ENCODE results near the gene NME9.

Gene NME9

DNA sequence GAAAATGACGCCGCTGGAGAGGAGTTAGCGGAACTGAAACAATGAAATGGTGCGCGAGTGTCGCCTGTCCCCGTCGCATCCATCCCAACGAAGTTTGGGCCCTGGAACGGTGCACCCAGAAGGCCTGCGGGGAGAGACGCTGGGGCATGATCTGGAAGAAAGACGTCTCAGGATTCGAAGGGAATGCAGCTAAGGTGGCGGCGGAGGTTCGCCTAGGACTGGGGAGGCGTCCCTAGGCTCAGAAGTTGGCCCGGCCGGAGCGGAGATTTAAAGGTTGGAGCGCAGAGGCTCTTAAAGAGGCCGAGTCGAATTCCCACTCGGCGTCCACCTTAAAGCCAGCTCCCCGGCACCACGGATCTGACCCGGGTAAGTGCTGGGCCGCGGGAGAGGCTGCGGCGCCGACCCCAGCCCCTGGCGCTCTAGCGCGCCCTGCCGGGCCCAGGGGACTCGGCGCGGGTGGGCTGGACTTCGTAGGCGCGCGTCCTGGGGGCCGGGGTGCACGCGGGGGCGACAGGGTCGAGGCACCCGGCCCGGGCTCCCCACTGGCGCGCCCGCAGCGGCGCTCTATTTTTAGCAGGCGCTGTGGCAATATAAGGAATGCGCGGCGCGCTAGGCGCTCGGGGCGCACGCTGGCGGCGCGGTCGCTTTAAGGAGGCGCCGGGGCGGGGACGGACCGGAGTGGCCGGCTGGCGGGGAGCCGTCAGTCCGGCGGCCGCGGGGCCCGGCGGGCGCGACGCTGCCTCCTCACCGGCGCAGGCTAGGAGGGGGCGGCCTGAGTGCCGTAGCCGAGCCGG, 18.5 kb upstream of the NME9 start, which contains the start of gene MRAS (continued):
- TF ChIP-seq, protein P1, sequence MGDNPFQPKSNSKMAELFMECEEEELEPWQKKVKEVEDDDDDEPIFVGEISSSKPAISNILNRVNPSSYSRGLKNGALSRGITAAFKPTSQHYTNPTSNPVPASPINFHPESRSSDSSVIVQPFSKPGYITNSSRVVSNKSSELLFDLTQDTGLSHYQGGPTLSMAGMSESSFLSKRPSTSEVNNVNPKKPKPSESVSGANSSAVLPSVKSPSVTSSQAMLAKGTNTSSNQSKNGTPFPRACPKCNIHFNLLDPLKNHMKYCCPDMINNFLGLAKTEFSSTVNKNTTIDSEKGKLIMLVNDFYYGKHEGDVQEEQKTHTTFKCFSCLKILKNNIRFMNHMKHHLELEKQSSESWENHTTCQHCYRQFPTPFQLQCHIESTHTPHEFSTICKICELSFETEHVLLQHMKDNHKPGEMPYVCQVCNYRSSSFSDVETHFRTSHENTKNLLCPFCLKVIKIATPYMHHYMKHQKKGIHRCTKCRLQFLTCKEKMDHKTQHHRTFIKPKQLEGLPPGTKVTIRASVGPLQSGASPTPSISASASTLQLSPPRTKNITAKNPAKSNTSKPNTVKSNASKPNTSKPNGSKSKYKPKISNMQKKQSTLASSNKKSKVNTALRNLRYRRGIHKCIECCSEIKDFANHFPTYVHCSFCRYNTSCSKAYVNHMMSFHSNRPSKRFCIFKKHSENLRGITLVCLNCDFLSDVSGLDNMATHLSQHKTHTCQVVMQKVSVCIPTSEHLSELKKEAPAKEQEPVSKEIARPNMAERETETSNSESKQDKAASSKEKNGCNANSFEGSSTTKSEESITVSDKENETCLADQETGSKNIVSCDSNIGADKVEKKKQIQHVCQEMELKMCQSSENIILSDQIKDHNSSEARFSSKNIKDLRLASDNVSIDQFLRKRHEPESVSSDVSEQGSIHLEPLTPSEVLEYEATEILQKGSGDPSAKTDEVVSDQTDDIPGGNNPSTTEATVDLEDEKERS (tag by site-specific recombination; IDR thresholded peaks at IDR 0.05) = no peak
- TF ChIP-seq ZNF354C (tag by site-specific recombination; IDR thresholded peaks at IDR 0.05; ENCODE audit: borderline replicate concordance, low read depth) = no peak

DNA sequence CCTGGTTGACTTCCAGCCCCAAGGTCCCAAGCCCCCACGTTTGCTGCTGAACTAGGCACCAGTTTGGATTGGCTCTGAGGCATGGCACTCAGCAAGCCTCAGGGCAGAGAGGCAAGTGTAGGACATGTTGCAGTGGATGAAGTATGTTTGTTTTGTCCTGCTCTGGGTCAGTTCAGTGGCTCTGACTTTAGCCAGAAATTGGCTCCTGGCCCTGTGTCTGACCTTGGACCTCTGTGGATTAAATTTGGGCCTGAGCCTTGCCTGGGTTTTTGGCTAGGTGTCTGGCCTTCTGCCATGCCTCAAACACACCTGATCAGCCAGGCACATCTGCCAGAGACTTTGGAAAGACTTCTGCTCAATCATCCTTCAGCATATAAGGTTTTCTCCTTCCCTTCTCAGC, 15.1 kb upstream of the NME9 start:
- TF ChIP-seq, protein P2, sequence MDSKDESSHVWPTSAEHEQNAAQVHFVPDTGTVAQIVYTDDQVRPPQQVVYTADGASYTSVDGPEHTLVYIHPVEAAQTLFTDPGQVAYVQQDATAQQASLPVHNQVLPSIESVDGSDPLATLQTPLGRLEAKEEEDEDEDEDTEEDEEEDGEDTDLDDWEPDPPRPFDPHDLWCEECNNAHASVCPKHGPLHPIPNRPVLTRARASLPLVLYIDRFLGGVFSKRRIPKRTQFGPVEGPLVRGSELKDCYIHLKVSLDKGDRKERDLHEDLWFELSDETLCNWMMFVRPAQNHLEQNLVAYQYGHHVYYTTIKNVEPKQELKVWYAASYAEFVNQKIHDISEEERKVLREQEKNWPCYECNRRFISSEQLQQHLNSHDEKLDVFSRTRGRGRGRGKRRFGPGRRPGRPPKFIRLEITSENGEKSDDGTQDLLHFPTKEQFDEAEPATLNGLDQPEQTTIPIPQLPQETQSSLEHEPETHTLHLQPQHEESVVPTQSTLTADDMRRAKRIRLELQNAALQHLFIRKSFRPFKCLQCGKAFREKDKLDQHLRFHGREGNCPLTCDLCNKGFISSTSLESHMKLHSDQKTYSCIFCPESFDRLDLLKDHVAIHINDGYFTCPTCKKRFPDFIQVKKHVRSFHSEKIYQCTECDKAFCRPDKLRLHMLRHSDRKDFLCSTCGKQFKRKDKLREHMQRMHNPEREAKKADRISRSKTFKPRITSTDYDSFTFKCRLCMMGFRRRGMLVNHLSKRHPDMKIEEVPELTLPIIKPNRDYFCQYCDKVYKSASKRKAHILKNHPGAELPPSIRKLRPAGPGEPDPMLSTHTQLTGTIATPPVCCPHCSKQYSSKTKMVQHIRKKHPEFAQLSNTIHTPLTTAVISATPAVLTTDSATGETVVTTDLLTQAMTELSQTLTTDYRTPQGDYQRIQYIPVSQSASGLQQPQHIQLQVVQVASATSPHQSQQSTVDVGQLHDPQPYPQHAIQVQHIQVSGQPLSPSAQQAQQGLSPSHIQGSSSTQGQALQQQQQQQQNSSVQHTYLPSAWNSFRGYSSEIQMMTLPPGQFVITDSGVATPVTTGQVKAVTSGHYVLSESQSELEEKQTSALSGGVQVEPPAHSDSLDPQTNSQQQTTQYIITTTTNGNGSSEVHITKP (tag by site-specific recombination; IDR thresholded peaks at IDR 0.05) = no peak
- no peak for TF ChIP-seq ZNF837 (tag by site-specific recombination; IDR thresholded peaks at IDR 0.05)
- TF ChIP-seq, protein P3, sequence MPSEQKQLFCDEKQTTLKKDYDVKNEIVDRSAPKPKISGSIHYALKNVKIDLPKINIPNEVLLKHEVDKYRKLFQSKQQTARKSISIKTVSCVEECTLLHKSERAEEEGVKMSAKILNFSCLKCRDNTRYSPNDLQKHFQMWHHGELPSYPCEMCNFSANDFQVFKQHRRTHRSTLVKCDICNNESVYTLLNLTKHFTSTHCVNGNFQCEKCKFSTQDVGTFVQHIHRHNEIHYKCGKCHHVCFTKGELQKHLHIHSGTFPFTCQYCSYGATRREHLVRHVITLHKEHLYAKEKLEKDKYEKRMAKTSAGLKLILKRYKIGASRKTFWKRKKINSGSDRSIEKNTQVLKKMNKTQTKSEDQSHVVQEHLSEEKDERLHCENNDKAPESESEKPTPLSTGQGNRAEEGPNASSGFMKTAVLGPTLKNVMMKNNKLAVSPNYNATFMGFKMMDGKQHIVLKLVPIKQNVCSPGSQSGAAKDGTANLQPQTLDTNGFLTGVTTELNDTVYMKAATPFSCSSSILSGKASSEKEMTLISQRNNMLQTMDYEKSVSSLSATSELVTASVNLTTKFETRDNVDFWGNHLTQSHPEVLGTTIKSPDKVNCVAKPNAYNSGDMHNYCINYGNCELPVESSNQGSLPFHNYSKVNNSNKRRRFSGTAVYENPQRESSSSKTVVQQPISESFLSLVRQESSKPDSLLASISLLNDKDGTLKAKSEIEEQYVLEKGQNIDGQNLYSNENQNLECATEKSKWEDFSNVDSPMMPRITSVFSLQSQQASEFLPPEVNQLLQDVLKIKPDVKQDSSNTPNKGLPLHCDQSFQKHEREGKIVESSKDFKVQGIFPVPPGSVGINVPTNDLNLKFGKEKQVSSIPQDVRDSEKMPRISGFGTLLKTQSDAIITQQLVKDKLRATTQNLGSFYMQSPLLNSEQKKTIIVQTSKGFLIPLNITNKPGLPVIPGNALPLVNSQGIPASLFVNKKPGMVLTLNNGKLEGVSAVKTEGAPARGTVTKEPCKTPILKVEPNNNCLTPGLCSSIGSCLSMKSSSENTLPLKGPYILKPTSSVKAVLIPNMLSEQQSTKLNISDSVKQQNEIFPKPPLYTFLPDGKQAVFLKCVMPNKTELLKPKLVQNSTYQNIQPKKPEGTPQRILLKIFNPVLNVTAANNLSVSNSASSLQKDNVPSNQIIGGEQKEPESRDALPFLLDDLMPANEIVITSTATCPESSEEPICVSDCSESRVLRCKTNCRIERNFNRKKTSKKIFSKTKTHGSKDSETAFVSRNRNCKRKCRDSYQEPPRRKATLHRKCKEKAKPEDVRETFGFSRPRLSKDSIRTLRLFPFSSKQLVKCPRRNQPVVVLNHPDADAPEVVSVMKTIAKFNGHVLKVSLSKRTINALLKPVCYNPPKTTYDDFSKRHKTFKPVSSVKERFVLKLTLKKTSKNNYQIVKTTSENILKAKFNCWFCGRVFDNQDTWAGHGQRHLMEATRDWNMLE (tag by site-specific recombination; conservative IDR thresholded peaks at IDR 0.05; ENCODE audit: low read depth) = no peak
- TF ChIP-seq, protein P4, sequence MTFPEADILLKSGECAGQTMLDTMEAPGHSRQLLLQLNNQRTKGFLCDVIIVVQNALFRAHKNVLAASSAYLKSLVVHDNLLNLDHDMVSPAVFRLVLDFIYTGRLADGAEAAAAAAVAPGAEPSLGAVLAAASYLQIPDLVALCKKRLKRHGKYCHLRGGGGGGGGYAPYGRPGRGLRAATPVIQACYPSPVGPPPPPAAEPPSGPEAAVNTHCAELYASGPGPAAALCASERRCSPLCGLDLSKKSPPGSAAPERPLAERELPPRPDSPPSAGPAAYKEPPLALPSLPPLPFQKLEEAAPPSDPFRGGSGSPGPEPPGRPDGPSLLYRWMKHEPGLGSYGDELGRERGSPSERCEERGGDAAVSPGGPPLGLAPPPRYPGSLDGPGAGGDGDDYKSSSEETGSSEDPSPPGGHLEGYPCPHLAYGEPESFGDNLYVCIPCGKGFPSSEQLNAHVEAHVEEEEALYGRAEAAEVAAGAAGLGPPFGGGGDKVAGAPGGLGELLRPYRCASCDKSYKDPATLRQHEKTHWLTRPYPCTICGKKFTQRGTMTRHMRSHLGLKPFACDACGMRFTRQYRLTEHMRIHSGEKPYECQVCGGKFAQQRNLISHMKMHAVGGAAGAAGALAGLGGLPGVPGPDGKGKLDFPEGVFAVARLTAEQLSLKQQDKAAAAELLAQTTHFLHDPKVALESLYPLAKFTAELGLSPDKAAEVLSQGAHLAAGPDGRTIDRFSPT (tag by site-specific recombination; IDR thresholded peaks at IDR 0.05) = no peak
- ChIA-PET POLR2A (no interaction called here), CTCF (no interaction called here)
- Histone ChIP-seq H3K36me3 (ENCODE audit: control insufficient read depth in 2 of 2, insufficient read depth in 1 of 2, low read length in 2 of 2) (no peaks in the 10 kb centered on the region), H3K4me1 (ENCODE audit: control insufficient read depth, insufficient read depth, low read length) (no peaks in the 10 kb centered on the region), H3K27ac (ENCODE audit: extremely low read depth, low read depth, low read length) (no peak overlapping the region), H3K4me3 (ENCODE audit: low read depth, low read length) (no peak overlapping the region), H3K9me3 (ENCODE audit: control insufficient read depth, insufficient read depth, low read depth, low read length) (no peaks in the 10 kb centered on the region)

DNA sequence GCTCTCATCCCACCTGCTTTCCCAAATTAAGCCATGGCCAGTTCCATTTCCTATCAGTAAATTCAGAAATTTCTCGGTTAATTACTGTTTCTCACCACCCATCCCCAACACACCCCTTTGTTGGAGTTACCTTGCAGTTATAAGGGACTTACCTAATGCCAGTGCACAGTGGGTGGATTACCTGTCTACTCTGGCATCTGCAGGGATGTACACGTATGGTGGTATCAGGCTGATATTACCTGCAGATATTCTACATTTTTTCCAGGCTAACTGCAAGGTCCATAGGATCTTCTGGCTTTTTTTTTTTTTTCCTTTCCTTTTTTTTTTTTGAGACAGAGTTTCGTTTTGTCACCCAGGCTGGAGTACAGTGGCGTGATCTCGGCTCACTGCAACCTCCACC, 10.9 kb upstream of the NME9 start:
- ChIA-PET POLR2A (no interaction called here), CTCF (interaction anchor here (0.9 kb wide), 1 partner anchor 10 kb away, joined by 6 read pairs; no protein-coding TSS in a partner anchor)
- H3K4me1 ChIP-seq (ENCODE audit: control insufficient read depth, insufficient read depth, low read length) = no peaks in the 10 kb centered on the region
- no peaks in the 10 kb centered on the region for H3K9me3 ChIP-seq (ENCODE audit: control insufficient read depth, insufficient read depth, low read depth, low read length)
- no peak overlapping the region for H3K4me3 ChIP-seq (ENCODE audit: low read depth, low read length)
- H3K36me3 ChIP-seq (ENCODE audit: control insufficient read depth in 2 of 2, insufficient read depth in 1 of 2, low read length in 2 of 2) = no peaks in the 10 kb centered on the region
- H3K27ac ChIP-seq (ENCODE audit: extremely low read depth, low read depth, low read length) = no peak overlapping the region
- TF ChIP-seq, protein P5, sequence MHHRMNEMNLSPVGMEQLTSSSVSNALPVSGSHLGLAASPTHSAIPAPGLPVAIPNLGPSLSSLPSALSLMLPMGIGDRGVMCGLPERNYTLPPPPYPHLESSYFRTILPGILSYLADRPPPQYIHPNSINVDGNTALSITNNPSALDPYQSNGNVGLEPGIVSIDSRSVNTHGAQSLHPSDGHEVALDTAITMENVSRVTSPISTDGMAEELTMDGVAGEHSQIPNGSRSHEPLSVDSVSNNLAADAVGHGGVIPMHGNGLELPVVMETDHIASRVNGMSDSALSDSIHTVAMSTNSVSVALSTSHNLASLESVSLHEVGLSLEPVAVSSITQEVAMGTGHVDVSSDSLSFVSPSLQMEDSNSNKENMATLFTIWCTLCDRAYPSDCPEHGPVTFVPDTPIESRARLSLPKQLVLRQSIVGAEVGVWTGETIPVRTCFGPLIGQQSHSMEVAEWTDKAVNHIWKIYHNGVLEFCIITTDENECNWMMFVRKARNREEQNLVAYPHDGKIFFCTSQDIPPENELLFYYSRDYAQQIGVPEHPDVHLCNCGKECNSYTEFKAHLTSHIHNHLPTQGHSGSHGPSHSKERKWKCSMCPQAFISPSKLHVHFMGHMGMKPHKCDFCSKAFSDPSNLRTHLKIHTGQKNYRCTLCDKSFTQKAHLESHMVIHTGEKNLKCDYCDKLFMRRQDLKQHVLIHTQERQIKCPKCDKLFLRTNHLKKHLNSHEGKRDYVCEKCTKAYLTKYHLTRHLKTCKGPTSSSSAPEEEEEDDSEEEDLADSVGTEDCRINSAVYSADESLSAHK (tag by site-specific recombination; IDR thresholded peaks at IDR 0.05) = no peak
- no peak for TF ChIP-seq ZNF529 (tag by site-specific recombination; IDR thresholded peaks at IDR 0.05; ENCODE audit: insufficient replicate concordance)
- TF ChIP-seq ZNF114 (tag by site-specific recombination; IDR thresholded peaks at IDR 0.05) = no peak
- no peak for TF ChIP-seq KLF1 (tag by site-specific recombination; IDR thresholded peaks at IDR 0.05)
- no peak for TF ChIP-seq ZNF626 (tag by site-specific recombination; IDR thresholded peaks at IDR 0.05)
- no peak for TF ChIP-seq WT1 (tag by site-specific recombination; IDR thresholded peaks at IDR 0.05)
